DND-41 (cell line): ENCODE measurements around the gene YBX2.

Experiments
- EZH2 ChIP-seq: IDR thresholded peaks from 3 replicates; pipeline ENCODE4 v1.6.1; 2012; ENCODE audit warnings: borderline replicate concordance, low read depth, mild to moderate bottlenecking, moderate library complexity, low read length, inconsistent platforms; ENCODE audit not compliant: severe bottlenecking
- TF ChIP-seq, protein P1 (sequence below): IDR thresholded peaks from 2 replicates; pipeline ENCODE4 v1.5.1; 2012; ENCODE audit warnings: borderline replicate concordance, low read length, moderate library complexity, mild to moderate bottlenecking; ENCODE audit not compliant: poor library complexity, severe bottlenecking; ENCODE audit errors: extremely low read depth

- TF ChIP-seq, protein P1, sequence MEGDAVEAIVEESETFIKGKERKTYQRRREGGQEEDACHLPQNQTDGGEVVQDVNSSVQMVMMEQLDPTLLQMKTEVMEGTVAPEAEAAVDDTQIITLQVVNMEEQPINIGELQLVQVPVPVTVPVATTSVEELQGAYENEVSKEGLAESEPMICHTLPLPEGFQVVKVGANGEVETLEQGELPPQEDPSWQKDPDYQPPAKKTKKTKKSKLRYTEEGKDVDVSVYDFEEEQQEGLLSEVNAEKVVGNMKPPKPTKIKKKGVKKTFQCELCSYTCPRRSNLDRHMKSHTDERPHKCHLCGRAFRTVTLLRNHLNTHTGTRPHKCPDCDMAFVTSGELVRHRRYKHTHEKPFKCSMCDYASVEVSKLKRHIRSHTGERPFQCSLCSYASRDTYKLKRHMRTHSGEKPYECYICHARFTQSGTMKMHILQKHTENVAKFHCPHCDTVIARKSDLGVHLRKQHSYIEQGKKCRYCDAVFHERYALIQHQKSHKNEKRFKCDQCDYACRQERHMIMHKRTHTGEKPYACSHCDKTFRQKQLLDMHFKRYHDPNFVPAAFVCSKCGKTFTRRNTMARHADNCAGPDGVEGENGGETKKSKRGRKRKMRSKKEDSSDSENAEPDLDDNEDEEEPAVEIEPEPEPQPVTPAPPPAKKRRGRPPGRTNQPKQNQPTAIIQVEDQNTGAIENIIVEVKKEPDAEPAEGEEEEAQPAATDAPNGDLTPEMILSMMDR: no peak
- no peak for TF ChIP-seq EZH2
Measured at GRCh38 chr17:7292729-7293128, 1.7 kb downstream of the YBX2 start.
